B cell (primary cell): Measurements from ENCODE around the gene DPAGT1.

Experiments
- EZH2 ChIP-seq: IDR thresholded peaks from 2 replicates; pipeline ENCODE4 v1.6.1; 2012; ENCODE audit warnings: borderline replicate concordance, low read depth, mild to moderate bottlenecking, moderate library complexity, low read length; ENCODE audit not compliant: insufficient read depth, poor library complexity, severe bottlenecking
- TF ChIP-seq, protein P1 (sequence below): fragments of 200-600 bp; IDR thresholded peaks from one replicate; pipeline ENCODE4 v1.8.0; 2022; ENCODE audit warnings: antibody characterized with exemption, mild to moderate bottlenecking

DNA sequence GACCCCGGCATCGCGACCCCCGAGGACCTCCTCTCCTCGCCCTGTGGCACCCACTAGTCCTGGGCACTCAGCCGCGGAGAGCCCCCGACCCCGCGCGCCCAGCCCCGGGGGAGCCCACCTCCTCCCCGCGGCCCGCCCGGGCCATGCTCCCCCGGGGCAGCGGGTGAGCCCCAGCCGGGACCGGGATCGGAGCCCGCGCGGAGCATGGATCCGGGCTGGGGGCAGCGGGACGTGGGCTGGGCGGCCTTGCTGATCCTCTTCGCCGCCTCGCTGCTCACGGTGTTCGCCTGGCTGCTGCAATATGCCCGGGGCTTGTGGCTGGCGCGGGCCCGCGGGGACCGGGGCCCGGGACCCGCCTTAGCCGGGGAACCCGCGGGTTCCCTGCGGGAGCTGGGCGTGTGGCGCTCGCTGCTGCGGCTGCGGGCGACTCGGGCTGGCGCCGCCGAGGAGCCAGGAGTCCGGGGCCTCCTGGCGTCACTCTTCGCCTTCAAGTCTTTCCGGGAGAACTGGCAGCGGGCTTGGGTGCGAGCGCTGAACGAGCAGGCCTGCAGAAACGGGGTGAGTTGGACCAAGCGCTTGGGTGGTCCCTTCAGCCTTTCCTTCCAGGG is 6.0 kb upstream of the DPAGT1 start:
- TF ChIP-seq, protein P1, sequence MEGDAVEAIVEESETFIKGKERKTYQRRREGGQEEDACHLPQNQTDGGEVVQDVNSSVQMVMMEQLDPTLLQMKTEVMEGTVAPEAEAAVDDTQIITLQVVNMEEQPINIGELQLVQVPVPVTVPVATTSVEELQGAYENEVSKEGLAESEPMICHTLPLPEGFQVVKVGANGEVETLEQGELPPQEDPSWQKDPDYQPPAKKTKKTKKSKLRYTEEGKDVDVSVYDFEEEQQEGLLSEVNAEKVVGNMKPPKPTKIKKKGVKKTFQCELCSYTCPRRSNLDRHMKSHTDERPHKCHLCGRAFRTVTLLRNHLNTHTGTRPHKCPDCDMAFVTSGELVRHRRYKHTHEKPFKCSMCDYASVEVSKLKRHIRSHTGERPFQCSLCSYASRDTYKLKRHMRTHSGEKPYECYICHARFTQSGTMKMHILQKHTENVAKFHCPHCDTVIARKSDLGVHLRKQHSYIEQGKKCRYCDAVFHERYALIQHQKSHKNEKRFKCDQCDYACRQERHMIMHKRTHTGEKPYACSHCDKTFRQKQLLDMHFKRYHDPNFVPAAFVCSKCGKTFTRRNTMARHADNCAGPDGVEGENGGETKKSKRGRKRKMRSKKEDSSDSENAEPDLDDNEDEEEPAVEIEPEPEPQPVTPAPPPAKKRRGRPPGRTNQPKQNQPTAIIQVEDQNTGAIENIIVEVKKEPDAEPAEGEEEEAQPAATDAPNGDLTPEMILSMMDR: no peak
- TF ChIP-seq EZH2: no peak
